ENCODE data around the gene EFNA4.

Gene EFNA4, protein sequence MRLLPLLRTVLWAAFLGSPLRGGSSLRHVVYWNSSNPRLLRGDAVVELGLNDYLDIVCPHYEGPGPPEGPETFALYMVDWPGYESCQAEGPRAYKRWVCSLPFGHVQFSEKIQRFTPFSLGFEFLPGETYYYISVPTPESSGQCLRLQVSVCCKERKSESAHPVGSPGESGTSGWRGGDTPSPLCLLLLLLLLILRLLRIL

DNA sequence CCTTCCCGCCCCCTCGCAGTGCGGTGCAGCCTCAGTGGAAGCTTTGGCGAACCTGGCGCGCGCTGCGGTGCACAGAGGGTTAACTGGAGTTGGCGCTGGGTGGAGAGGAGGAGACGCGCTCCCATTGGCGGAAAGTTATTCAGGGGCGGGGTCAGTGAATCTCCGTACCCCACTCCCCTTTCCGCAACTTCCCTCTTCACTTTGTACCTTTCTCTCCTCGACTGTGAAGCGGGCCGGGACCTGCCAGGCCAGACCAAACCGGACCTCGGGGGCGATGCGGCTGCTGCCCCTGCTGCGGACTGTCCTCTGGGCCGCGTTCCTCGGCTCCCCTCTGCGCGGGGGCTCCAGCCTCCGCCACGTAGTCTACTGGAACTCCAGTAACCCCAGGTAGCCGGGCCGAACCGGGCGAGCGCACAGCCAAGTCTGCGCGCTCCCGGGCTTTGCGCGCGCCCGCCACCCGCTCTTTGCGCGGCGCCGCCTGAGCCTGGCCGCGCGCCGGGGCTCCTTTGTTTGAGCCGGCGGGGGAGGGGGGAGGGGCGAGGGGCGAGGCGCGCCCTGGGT, at the start of gene EFNA4:
EFNA4 (plus strand) TSS at position 191 of the 561 bp plus-strand sequence; CDS start at position 275, 84 bp downstream.
- DNase-seq (ENCODE audit: low spot score), result peak; percentile 97

DNA sequence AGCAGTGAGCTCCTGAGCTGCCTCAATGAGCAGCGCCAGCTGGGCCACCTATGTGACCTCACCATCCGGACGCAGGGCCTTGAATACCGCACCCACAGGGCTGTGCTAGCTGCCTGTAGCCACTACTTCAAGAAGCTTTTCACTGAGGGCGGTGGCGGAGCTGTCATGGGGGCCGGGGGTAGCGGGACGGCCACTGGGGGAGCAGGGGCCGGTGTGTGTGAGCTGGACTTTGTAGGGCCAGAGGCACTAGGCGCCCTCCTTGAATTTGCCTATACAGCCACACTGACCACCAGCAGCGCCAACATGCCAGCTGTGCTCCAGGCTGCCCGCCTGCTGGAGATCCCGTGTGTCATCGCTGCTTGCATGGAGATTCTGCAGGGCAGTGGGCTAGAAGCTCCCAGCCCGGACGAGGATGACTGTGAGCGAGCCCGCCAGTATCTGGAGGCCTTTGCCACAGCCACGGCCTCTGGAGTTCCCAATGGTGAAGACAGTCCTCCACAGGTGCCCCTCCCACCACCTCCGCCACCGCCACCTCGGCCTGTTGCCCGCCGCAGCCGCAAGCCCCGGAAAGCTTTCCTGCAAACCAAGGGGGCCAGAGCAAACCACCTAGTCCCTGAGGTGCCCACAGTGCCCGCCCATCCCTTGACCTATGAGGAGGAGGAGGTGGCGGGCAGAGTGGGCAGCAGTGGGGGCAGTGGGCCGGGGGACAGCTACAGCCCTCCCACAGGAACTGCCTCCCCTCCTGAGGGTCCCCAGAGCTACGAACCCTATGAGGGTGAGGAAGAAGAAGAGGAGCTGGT, 48.6 kb upstream of the EFNA4 start:
- DNase-seq (ENCODE audit: low spot score), result no peak

DNA sequence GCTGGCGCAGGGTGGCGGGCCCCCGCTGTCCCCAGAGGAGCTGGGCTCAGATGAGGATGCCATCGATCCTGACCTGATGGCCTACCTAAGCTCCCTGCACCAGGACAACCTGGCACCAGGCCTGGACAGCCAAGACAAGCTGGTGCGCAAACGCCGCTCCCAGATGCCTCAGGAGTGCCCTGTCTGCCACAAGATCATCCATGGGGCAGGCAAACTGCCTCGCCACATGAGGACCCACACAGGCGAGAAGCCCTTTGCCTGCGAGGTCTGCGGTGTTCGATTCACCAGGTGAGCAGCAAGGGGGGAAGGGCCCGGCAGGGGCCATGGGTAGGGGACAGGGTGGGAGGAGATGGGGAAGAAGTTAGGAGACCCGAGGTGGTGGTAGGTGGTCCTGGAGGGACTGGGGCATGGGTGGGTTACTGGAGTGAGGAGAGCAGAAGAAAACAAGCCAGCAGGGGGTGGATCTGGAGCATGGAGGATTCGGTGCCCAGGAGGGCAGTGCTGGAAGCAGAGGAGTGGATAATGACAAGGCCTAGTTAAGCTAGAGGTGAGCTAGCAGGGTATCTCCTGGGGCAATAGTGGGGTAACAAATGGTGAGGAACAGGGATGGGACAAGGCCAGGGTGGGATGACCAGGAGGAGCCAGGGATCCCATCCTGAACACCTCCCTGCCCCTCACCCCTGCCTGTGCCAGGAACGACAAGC, 47.9 kb upstream of the EFNA4 start:
- DNase-seq (ENCODE audit: low spot score), result no peak

DNA sequence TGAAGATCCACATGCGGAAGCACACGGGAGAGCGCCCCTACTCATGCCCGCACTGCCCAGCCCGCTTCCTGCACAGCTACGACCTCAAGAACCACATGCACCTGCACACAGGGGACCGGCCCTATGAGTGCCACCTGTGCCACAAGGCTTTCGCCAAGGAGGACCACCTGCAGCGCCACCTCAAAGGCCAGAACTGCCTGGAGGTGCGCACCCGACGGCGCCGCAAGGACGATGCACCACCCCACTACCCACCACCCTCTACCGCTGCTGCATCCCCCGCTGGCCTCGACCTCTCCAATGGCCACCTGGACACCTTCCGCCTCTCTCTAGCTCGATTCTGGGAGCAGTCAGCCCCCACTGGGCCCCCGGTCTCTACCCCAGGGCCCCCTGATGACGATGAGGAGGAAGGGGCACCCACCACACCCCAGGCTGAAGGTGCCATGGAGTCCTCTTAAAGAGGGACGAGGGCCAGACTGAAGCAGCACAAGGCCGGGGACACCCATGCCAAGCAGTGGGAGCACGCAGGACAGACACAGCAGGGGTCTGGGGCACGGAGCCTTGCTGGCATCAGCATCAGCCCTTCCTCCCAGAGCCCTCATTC, 47.2 kb upstream of the EFNA4 start:
- DNase-seq (ENCODE audit: low spot score), result no peak

DNA sequence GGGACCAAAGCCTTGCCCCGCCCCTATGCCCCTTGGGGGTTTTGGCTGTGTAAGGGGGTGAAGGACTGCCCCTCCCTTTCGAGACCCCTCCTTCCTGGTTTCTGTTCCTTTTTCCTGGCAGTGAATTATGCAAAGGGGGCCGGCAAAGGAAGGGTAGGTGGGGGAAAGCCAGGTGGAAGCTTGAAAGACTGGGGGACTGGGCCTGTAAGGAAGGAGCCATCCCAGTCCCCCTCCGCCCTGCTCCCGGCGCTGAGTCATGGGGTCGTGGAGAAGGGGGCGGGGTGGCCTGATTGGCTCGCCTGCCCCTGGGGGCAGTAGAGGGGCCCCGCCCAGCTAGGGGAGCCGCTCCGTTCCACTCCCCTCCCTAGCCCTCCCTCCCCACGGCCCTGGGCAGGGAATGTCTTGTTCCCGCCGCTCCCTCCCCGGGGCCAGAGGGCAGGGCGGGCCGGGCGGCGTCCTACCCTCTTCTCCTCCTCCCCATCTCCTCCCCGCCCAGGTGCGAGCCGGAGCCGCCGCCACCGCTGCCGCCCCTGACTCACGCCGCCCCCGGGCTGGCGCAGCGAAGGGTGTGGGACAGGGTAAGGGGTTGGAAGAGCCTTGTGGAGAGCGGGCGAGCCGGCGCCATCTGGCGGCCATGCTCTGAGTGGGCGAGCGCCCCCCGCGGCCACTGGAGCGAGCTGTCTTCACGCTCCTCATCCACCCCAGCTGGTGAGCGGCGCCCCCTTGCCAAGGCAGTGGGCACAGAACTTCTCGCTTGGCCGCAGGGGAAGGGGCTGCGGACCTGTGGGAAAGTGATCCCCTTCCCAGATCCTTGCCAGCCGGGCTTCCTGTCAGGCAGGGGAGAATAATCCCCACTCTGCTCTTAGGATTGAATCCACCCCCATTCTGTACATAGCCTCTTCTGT, 46.2 kb upstream of the EFNA4 start:
- peak; percentile 87 for DNase-seq (ENCODE audit: low spot score)

DNA sequence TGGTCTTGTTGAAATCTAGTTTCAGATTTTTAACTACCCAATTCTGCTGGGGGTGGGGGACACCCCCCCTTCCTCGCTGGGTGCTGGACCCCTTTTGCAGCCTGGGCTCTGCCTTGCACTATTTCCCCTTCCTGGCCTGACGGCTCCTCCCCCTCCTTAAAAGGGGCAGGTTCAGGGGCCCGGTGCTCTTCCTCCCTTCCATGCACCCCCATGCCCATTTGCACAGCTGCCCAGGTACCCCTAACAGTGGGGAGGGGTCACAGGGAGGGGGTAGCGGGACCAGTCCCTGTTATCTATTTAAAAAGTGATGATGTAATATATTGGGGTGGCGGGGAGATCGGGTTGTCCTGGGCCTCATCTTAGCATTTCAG, 45.6 kb upstream of the EFNA4 start:
- DNase-seq (ENCODE audit: low spot score), result no peak

DNA sequence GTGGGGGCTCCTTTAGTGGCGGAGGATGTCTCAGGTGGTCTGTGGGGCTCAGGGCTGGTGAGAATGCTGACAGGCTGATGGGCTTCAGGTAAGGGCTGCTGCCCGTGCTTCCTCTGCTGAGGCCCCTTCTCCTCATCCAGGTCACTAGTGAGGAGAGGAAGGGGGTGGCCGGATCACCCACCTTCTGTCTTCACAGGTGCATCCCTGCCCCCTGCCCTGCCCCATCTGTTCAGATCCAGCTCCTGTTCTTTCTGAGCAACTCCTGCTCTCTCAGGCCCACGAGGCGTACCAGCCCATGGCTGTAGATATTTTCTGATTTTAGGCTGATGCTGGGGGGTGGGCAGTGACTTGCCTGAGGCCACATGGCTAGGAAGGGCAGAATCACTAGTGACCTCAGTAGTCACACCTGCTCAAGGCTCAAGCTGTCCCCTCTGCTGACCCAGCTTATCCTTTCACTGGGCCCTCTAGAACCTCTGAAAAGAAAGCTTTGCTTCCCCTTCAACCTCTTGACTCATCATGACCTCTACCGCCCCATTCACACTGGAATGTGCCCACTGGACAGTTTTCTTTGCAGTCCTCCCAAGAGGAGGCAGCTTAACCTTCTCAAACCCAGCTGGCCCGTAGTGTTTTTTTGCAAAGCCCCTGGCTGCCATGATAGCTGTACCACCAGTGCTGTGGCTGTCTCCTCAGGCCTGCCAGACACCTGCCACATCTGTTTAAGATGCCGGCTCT, 44.8 kb upstream of the EFNA4 start:
- no peak for DNase-seq (ENCODE audit: low spot score)

DNA sequence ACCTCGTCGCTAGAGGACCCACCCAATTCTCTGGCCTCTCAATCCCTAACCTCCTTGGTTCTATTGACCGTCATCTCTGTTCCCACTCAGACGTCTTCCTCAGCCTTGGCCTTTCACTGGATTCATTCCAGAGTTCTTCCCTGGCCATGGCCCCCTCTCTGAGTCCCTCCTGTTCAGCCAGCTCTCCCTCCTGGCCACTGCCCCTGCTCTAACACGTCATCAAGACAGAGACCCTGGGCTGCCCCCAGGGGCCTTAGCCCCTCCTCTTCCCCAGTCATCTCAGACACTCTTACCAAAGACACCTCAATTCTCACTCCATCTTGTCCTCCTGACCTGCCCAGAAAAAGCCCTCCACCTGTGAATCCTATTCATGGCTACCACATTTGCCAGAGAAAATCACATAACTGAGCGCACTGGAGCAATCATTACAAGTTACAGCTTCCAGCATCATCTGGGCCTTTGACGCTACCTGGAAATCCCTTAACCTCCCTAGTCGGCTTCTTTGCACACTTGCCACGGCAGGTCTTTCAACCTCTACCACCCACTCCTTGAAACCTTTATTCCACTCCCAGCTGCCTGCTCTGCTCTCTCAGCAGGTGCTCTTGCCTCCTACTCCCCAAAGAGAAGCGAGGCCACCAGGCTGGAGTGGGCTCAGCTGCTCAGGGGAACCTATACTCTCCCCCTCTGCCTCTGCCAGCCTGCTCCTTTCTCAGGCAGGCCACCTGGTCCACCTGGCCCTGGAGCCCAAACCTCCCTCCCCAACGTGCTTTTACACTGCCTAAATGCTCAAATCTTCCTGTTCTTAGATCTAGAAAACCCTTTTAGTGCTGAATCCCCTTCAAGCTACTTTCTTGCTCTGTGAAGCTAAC, 43.9 kb upstream of the EFNA4 start:
- no peak for DNase-seq (ENCODE audit: low spot score)

DNA sequence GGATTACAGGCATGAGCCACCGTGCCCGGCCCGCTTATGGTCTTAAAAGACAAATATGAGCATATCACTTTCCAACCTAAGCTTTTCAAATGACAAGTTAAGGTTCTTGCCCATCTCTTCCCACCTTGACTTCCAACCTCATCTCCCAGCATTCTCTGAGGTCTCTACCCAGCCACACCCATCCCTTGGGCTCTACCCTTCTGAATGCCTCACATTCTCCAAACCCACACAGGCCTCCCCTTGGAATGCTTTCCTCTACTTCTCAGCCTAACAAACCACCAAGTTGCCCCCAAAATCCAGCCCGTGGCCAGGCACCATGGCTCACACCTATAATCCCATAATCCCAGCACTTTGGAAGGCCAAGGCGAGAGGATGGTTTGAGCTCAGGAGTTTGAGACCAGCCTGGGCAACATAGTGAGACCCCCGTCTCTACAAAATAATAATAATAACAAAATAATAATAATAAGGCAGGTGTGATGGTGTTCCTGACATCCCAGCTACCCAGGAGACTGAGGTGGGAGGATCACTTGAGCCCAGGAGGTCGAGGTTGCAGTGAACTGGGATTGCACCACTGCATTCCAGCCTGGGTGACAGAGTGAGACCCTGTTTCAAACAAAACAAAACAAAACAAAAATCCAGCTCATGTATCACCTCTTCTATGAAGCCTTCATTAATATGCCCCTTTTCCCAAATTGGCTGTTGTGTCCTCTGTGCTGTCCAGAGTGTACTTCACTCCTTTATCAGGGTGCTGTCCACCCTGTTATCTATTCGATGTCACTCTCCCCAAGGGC, 41.2 kb upstream of the EFNA4 start:
- no peak for DNase-seq (ENCODE audit: low spot score)

DNA sequence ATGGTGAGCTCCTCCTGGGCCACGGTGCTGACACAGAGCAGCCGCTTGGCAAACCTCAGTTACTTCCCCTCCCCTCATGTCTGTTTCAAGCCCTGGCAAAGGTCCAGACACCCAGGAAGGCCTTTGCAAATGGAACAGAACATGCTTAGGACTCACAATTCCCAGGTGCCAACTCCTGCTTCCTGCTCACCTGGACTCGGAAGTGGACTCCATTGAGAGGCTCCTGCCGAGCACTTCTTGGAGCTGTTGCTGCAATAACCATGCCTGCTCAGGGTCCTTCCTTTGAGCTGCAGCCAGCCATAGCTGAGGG, 40.7 kb upstream of the EFNA4 start:
- DNase-seq (ENCODE audit: low spot score), result no peak

DNA sequence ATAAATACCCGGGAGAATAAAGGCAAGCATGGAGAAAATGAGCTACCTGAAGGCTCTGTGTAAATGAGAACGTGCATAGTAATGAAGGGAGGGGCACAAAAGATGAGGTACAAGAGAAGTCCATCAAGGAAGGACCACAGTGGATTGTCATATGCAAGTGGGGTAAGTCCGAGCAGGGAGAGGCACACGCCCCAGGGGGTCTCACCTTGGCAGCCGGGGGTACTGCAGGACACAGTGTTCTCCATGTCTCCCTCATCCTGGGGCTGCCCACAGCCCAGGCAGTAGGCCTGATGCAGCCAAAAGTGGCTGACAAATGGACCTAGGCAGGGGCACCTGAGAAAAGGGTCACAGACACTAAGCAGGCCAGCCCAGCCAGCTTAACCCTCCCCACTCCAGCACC, 39.9 kb upstream of the EFNA4 start:
- DNase-seq (ENCODE audit: low spot score), result no peak

DNA sequence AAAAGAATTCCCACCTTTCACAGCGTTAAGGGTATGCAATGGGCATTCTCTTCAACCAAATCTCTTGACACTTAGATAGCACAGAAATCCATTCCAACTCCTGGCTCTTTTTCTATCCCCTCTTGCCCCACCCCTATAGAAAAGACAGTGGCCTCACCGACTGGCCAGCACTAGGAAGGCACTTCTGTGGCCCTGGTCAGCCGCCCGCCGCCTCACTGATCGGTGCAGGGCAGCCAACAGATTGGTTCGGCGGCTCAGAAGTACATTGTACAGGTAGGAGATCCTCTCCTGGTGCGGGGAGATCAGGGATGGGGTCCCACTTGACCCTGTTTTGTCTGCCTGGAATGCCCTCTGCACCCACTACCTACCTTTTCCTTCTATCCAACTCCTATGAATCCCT, 39.2 kb upstream of the EFNA4 start:
- DNase-seq (ENCODE audit: low spot score), result no peak

DNA sequence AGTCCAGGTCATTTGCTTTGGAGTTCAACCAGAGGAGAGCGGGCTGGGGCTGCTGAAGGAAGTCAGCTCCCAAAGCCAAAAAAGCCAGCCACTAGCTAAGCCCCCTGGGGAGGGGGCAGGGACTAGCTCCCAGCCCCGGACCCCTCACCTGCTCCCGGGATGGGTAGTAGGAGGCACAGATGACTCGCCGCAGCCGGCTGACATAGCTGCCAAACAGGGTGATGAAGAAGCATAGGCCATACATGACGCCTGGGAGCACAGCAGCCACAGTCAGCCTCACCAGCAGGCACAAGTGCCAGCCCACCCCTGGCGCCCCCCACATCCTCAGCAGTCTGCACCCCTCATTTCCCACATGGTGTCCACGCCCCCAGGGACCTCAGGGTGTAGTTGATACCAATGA, 37.4 kb upstream of the EFNA4 start:
- DNase-seq (ENCODE audit: low spot score), result no peak

DNA sequence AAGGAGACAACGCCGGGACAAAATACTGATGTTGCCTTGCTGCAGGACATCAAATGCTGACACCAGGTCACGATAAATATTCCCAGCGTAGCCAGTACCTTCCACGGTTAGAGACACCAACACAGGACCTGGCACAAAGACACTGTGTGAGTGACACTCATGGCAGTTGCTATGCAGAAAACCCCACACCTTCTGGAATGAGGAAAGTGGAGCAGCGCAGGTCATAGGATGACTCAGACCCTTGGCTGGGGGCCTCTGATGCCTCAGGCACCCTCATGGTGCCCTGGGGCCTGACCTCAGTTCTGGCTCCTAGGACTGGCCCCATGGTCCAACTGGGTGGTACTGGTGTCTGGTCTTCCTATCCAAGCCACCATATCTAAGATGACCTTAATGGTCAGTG, 37.0 kb upstream of the EFNA4 start:
- DNase-seq (ENCODE audit: low spot score), result no peak

DNA sequence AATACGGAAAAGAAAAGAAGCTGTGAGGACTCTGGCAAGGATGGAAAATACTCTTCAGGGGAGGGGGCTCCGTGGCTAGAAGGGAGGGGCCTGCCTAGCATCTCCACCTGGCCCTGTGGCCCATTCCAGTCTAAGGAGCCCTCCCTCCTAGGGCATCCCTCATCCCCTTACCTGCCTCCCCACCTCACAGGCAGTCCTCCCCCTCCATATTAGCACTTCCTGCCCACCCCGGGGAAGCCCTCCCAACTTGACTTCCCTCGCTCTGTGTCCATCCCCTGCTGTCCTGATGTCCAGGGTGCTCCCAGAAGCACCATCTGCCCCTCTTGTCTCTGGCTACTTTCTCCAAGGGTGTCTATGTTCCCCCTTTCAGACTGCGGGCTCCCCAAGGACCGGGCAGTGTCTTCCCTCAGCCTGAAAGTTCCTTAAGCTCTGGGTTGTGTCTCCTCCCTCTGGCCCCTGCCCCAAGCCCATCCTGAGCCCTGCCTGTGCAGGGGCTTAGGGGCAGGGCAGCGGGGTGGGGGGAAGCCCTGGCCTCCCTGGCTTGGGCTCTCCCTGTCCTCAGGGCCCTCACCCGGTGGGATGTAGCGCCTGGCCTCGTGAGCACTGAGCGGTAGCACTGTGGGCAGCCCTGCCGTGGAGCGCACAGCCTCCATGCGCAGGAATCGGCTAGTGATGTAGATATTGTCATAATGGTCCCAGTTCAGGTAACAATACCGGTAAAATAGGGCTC, 33.9 kb upstream of the EFNA4 start:
- DNase-seq (ENCODE audit: low spot score), result no peak

DNA sequence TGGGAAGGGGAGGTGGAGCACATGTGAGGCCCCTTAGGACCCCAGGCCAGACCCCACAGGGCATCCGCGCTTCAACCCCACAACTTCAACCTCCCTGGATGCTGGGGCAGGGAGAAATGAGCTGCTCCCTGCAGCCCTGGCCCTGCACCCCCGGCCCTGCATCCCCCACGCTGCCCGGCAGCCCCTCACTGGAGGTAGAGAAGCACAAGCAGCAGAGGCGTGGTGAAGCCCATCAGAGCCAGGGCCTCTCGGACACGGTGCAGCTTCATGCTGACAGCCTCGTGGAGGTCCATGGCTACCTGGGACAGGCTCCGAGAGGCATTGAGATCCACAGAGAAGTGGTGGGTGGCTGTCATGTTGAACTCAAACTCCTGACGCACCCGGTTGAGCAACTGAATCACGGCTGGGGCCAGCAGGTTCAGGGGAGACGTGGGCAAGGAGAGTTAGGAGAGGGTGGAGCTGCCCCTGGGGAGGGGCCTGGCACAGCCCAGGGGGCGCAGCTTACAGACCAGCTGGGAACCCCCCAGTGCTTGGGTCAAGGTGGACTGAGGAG, 33.2 kb upstream of the EFNA4 start:
- no peak for DNase-seq (ENCODE audit: low spot score)

DNA sequence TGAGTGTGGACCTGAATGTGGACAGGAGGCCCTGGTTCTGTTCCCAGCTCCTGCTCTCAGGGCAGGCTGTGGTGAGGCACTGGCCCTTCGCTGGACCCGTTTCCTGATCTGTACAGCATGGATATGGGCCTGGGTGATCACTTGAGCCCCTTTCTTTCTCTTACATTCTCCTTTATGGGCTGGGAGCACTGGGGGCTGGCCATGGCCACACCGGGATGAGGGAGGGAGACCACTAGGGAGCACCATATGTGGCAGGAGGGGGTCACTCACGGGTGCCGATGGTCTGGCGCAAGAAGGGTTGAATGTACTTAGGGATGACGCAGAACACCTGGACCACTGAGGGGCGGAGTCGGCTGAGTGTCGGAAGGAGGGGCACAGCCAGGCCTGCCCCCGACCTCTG, 32.6 kb upstream of the EFNA4 start:
- no peak for DNase-seq (ENCODE audit: low spot score)

DNA sequence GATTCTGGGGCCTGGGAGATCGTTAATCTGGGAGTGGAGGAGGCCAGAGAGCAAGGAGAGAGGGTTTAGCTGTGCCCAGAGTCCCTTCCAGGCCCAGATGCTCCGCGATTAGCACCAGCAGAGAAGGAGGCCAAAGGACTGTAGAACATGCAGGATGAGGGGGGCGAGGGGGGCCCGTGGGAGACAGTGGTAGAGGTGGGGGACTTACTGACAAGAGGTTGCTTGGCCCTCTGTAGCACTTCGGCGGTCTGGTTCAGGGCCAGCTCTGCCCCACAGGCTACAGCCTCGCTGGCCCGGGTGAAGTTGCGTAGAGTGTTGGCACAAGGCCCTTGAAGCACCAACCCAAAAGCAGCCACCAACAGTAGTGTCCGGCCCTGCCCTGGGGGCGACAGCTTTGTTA, 30.7 kb upstream of the EFNA4 start:
- DNase-seq (ENCODE audit: low spot score), result no peak

Data from hepatic stellate cell (primary cell).